Measurements from ENCODE around the gene N4BP2.

DNA sequence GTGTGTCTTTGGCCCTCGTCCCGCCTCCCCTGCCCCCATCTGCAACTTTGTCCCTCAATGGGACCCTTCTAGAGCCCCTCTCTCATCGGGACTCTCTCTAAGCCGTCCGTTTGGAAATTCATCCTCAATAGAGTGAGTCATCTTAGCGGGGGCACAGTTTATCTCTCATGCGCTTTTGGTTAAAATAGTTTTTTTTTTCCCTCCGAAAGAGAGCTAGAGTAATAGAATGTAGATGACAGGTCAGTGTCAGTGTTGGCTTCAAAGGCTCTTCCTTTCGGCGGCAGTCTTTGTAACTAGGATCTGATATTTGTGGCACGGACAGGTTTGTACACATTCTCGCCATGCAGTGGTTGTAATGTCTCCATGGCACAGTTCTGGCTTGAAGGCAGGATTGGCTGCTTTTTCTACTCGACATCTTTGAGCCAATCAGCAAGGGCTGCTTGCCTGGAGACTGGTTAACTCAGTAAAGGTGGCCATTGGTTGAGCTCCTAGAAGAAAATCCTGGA is 989 bp downstream of the N4BP2 start:
- TF ChIP-seq CTCF (conservative IDR thresholded peaks at IDR 0.05) = no peak
- no peak for TF ChIP-seq ZFX (IDR thresholded peaks at IDR 0.05)

All from C4-2B (cell line).